Fibroblast of the conjunctiva (primary cell): ENCODE measurements around the gene SNRK.

ENCODE experiments used
- DNase-seq: peaks from one replicate; pipeline ENCODE4 v3.0.0-alpha.2; 2010; ENCODE audit warnings: low read depth

The SNRK gene, protein sequence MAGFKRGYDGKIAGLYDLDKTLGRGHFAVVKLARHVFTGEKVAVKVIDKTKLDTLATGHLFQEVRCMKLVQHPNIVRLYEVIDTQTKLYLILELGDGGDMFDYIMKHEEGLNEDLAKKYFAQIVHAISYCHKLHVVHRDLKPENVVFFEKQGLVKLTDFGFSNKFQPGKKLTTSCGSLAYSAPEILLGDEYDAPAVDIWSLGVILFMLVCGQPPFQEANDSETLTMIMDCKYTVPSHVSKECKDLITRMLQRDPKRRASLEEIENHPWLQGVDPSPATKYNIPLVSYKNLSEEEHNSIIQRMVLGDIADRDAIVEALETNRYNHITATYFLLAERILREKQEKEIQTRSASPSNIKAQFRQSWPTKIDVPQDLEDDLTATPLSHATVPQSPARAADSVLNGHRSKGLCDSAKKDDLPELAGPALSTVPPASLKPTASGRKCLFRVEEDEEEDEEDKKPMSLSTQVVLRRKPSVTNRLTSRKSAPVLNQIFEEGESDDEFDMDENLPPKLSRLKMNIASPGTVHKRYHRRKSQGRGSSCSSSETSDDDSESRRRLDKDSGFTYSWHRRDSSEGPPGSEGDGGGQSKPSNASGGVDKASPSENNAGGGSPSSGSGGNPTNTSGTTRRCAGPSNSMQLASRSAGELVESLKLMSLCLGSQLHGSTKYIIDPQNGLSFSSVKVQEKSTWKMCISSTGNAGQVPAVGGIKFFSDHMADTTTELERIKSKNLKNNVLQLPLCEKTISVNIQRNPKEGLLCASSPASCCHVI

GRCh38 chr3:43286115-43286840 lies at the start of gene SNRK:
Gene SNRK, plus strand, starts transcription at chr3:43286540. Its CDS starts 16,664 bp downstream, at chr3:43303204.
- peak; percentile 26 for DNase-seq

DNA sequence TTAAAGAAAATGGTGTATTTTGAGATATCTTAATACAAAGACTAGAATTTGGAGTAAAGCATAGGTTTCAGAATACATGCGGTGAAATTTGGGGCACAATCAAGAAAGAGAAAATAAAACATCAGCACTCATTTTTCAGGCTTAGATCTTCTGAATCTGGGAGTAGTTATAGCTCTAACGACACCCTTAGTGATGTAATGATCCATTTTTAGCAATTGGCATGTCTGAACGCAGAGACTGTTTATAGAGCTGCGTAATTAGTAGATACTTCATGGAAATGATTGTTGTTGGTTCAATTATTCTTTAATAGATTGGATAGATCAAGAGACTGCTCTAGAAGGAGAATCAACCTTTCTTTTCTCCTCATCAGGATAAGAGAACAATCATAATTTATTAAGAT lies 47.5 kb upstream of the SNRK start:
- no peak for DNase-seq

DNA sequence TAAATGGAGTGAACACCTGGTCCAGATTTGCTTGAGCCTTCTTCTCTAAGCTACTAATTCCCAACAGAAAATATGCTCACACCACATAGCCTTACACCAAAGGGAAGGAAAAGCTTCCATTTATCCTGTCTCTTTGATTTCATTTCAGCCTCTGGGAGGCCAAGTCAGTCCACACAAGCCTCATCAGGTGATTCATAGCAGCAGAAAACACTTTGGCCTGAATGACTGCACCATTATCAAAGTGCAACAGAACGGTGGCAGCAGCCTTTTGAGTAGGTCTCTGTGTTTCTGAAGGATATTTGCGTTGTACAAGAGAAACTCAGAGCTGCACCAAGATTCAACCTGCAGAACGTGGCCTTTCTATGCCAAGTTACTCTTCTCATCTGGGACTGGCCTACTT lies 46.6 kb upstream of the SNRK start:
- no peak for DNase-seq

DNA sequence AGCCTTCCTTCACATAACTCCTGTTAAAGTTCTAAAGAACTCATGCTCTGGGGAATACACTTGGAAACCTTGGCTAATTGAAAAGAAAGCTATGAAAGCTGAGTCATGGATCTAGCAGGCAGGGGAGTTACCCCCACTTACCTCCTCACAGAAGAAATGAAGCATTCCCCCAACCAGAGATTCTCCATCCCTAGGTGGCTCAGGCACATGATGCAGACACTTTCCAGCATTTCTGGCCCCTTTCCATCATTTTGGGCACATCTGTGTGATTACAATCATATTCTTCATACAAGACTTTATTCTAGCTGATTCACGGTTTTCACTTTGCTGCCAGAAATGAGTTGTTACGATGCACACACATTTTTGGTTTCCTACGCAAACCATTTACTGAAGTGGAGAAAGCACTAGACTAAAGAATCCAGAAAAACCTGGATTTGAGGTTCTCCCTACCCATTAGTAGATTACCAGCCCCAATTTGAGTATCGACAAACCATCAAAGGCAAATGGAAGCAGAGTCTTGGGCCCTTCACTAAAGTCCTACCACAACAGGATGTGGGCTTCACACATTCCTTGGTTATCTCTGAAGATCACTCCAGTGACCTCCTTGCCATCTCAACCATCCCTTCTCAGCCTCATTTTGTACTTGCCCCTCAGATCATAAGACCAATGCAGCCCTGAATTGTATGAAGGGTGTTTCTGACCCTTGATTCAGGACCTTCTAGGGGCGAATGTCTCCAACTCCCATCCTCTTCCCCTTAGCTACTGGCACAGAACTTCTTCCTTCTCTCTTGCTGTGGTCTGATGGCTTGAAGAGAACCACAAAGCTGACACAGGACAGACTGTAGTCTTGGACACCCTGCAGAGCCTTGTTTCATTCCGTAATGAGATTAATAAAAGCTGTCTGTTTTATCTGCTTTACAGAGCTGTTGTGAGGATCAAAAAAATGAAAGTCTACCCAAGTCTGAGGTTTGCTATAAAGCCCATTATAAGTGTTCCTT lies 42.5 kb upstream of the SNRK start:
- DNase-seq = no peak

DNA sequence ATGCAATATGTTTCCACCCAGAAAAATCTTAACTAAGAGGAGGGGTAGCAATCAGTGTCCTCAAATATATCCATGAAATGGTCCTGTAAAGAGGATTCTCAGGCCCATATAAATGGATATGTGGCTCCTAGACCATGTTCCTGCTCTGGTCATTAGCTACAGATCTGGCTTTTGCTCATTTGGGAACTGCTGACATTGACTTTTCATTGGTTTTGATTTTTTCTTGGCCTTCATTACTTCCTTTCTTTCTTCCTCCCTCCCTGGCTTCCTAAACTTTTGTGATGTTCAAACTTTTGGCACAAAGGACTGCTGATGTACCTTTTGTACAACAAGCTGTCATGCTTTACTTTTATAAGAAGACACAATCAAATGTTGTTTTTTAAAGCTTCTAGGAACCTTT lies 41.6 kb upstream of the SNRK start:
- no peak for DNase-seq

DNA sequence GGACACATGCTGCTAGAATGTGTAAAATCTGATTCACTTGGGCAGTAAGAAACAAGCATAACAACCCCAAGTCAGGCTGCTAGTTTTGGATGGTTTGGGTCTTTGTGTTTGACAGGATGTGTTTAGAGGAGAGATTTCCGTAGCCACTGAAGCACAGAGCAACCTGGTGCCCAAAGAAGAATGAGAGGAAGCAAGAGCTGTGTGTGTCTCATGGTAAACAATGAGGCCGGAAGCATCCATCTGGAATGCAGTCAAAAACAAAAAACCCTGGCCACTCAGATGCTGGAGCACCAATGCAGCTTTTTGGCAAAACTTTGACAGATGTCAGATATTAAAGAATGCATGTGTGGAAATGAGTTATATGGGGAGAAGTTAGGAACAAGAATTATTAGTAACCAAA lies 39.4 kb upstream of the SNRK start:
- DNase-seq = no peak

GRCh38 chr3:43247561-43248184 lies 38.7 kb upstream of the SNRK start:
- no peak for DNase-seq

DNA sequence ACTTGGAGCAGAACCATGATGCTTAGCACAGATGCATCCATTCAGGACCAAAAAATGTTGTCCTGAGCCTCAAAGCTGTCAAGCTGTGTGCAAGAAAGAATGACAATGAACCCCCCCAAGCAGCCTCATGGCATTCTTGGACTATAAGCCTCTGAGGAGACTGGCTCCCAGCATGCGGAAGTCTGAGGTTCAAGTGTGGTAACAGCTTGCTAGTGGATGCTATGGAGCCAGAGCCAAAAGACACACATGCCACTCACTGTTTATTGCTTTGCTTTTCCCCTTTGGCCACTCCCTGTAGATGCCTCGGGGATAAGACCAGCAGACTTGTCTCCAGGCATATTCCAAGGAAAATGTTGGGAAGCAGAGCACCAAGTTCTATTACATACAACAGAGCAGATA lies 38.2 kb upstream of the SNRK start:
- DNase-seq = no peak

DNA sequence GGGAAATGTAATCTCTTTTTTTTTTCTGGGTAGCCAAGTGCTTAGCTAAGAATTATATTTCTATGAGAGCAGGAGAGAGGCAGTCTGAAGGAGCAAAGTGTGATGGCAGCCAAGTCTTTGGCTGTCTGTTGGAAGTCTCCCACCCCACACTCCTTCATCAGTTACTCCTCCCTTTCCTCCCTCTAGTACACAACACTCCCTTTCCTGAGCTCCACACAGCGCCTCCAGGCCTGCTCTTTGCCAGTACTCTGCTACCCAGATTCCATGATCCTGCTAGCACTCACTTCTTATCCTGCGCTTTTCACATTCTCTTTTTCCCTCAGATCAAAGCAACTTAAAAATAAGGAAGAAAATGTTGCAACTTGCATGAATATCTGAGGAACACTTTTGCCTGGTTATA lies 37.4 kb upstream of the SNRK start:
- no peak for DNase-seq

GRCh38 chr3:43249405-43249804 lies 36.9 kb upstream of the SNRK start:
- no peak for DNase-seq

- no peak for DNase-seq
Observed at GRCh38 chr3:43253294-43253693, 33.0 kb upstream of the SNRK start.

GRCh38 chr3:43254125-43254524 lies 32.2 kb upstream of the SNRK start:
- no peak for DNase-seq

DNA sequence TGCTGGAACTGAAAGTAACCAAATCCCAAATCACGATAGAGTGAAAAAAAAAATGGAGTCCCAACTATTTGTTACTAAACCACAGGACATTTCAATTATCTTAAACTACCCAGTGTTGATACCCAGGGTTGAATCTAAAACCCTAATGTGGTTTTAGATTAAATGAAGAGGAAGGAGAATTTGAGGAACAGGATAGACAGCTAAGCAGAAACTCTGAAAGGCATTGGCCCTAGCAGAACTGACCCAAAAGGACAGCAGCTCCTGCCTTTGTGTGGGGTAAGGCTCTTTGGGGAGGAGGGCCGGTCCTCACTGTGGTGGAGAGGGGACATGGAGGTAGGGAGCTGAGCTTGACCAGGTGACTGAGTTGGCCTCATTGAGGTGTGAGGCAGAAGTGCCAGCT lies 30.7 kb upstream of the SNRK start:
- no peak for DNase-seq

GRCh38 chr3:43256714-43257461 lies 29.5 kb upstream of the SNRK start:
- DNase-seq = no peak

DNA sequence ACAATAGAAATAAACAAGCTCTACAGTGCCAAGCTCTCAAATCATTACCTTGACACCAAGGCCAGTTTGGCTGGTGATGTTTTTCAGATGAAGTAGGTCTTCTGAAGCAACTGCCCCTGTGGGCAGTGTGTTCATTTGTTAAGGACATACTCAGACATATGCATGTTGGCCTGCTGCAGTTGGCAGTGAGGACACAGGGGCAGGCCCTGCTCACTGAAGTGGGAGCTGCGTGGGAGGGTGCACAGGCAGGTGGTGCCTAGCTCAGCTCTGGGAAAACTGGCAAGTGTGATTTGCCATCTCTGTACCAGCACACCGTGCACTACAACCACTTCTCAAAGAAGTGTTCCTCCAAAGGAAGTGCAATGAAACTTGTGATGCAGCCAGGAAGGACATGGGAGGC lies 28.5 kb upstream of the SNRK start:
- no peak for DNase-seq

DNA sequence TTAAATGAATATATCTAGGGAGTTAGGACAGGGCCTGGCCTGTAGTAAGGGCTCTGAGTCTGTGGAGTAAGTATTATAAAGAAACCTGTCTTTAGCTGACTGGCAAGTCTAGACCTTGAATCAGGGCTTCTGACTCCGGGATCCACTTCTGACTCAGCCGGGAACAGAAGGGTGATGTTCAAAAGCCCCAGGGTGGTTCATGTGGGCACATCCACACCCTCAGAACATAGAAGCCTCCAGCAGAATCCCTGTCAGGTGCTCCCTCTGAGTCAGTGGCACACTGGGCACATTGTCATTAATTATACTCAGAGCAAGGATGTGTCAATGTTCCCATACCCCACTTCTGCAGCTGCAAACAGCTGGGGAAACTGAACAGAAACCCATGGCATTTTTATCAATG lies 26.7 kb upstream of the SNRK start:
- no peak for DNase-seq

DNA sequence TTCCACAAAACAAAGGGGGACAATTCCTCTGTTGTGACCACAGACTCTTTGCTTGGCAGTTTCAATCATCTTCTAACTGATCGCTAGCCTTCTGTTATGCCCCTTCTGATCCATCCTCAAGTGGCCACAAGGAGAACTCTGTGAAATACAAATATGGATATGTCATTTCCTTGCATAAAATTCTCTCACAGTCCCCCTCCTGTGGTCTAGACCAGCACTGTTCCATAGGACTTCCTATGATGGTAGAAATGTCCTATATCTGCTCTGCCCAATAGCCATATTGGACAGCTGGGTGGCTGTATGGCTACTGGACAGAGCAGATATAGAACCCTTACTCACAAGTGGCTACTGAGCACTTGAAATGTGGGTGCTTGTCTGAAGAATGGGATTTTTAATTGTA lies 25.9 kb upstream of the SNRK start:
- DNase-seq = no peak

GRCh38 chr3:43262194-43262593 lies 24.1 kb upstream of the SNRK start:
- DNase-seq = no peak

- DNase-seq = no peak
Observed at GRCh38 chr3:43266451-43266850, 19.9 kb upstream of the SNRK start.

- no peak for DNase-seq
Observed at GRCh38 chr3:43266995-43267394, 19.3 kb upstream of the SNRK start.
